LNCAP (cell line): ENCODE results near the gene GPC5.

Source experiments
- TF ChIP-seq, protein P1 (sequence below): fragments of 450-650 bp; IDR thresholded peaks from 2 replicates; pipeline ENCODE4 v1.5.1; 2017; ENCODE audit warnings: mild to moderate bottlenecking

GPC5 gene

DNA sequence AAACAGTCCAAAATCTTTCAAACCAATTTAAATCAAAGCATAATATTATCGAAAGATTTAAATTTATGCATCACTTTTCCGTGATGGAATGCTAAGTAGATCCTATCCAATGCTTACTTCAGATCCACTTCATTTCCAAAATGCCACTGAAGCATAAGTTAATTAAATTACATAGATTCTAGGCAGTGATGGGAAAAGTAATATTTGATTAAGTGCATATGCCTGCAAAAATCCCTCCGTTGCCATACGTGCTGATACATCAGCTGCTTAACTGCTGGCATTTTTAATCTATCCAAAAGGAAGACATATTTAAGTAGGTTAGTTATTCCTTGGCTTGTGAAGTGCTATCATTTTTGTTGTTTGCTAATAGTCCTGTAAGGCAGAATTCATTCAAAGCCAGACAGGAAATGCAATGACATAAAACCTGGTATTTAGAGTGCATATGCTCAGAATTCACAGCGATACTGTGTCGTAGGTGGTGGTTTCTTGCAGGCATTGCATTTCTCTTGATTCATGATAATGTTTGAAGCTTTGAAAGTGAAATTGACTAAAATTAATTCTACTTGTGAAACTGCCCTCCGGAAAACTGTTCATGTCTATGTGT is 1089.9 kb downstream of the GPC5 start:
- TF ChIP-seq, protein P1, sequence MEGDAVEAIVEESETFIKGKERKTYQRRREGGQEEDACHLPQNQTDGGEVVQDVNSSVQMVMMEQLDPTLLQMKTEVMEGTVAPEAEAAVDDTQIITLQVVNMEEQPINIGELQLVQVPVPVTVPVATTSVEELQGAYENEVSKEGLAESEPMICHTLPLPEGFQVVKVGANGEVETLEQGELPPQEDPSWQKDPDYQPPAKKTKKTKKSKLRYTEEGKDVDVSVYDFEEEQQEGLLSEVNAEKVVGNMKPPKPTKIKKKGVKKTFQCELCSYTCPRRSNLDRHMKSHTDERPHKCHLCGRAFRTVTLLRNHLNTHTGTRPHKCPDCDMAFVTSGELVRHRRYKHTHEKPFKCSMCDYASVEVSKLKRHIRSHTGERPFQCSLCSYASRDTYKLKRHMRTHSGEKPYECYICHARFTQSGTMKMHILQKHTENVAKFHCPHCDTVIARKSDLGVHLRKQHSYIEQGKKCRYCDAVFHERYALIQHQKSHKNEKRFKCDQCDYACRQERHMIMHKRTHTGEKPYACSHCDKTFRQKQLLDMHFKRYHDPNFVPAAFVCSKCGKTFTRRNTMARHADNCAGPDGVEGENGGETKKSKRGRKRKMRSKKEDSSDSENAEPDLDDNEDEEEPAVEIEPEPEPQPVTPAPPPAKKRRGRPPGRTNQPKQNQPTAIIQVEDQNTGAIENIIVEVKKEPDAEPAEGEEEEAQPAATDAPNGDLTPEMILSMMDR: no peak

DNA sequence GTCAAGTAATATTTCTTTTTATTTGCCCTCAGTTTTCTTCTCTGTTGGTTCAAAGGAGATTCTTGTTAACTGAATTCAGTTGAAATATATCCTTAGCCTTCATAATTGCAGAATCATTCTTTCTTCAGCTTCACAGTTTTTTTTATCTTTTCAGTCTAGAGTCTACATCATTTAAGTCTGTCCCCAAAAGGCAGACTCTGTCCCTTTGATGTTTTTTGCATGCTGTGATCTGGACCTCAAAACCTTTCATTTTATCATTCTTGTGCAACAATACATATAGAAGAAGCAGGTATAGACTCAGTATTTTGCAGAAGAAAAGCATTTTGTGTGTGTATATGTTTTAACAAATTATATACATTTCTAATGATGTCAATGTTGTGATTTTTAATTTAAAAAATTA is 1093.4 kb downstream of the GPC5 start:
- TF ChIP-seq, protein P1: no peak

DNA sequence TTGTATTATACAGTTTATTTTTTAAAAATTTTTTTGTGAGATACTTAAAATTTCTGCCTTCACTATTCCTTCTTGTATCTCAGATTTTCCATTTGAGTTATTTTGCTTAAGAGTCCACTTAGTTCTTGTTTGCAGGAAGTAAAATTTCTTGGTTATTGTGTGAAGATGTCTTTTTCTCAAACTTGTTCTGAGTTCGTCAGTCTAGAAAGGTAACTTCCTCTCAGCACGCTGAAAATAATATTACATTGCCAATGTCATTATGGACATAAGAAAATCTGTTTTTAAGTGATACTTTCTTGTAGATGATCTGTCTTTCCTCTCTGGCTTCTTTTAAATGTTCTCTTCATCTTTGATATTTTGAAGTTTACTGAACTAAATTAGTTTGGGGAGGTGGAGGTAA is 1096.5 kb downstream of the GPC5 start:
- TF ChIP-seq, protein P1: no peak

DNA sequence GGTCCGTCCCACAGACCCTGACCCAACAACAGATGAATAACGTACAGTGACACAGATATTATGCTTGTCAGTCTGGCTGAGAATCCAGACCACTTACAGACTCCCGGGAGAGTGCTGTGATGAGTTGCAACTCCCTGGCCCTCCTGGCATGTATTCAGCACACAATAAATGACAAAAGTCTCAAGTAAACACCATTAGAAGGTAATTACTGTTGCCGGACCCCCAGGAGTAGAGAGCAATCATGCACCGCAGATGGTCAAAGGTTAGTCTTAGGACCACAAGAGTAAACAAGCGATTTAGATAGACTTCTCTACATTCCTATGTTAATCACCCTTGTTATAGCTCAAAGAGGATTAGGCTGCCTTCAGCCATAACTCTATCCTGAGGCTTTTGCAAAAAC is 1101.8 kb downstream of the GPC5 start:
- TF ChIP-seq, protein P1: no peak

DNA sequence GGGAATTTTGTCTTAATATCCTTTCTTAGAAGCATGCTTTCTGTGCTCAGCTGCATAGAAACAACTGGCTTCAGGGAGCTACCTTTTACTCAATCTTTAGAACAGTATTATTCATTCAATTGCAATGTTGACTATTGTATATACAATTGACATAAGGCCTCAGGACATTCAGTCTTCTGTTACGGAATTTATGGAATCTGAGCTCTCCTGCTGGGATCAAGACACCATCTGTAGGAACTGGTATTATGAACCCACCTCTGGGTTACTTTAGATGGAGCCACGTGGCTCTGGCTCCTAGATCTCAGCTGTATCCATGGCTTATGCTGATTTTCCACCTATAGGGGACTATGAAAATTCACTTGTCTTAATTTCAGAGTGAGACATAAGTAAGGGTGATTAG is 1112.0 kb downstream of the GPC5 start:
- TF ChIP-seq, protein P1: no peak

DNA sequence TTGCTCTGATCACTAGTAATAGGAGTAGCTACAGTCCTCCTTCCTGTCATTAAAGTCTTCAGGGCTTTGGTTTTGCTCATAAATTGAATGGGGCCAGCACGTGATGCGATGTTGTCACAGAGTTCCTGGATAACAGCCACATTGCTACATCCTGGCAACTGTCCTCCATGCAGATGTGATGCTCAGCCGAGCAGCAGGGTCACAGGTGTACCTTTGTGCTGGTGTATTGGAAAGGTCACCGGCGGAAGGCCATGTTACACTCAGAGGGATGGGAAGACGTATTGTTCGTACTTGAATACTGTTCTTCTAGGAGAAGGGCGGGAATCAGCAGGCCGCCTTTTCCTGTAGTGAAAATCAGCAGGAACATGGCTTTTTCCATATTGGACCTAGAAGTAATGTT is 1114.4 kb downstream of the GPC5 start:
- TF ChIP-seq, protein P1: no peak

DNA sequence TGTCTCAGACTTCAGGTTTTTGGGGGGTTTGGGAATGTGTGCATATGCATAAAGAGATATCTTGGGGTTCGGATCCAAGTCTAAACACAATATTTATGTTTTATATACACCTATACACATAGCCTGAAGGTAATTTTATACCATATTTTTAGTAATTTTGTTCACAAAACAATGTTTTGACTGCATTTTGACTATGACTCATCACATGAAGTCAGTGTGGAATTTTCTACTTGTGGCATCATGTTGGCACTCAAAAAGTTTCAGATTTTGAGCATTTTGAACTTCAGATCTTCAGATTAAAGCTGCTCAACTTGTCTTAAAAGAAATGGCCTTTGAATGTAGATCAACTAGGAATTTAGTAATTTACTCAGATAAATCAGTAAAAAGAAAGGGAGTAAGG is 1115.3 kb downstream of the GPC5 start:
- TF ChIP-seq, protein P1: no peak
